ENCODE data around the gene TTL.

DNA sequence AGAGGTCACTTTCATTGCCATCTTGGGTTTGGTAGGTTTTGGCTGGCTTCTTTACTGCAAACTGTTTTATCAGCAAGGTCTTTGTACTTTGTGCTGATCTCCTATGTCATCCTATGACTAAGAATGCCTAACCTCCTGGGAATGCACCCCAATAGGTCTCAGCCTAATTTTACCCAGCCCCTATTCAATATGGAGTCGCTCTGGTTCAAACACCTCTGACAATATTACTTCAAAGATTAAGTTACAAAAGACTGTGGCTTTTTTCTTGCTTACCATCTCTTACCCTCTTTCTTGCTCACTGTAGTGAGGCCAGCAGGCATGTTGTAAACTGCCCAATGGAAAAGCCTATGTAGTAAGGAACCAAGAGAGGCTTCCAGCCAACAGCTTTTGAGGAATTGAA is 30.6 kb upstream of the TTL start:
- TF ChIP-seq POLR2A (IDR thresholded peaks at IDR 0.05): no peak
- TF ChIP-seq, protein P1, sequence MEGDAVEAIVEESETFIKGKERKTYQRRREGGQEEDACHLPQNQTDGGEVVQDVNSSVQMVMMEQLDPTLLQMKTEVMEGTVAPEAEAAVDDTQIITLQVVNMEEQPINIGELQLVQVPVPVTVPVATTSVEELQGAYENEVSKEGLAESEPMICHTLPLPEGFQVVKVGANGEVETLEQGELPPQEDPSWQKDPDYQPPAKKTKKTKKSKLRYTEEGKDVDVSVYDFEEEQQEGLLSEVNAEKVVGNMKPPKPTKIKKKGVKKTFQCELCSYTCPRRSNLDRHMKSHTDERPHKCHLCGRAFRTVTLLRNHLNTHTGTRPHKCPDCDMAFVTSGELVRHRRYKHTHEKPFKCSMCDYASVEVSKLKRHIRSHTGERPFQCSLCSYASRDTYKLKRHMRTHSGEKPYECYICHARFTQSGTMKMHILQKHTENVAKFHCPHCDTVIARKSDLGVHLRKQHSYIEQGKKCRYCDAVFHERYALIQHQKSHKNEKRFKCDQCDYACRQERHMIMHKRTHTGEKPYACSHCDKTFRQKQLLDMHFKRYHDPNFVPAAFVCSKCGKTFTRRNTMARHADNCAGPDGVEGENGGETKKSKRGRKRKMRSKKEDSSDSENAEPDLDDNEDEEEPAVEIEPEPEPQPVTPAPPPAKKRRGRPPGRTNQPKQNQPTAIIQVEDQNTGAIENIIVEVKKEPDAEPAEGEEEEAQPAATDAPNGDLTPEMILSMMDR (IDR thresholded peaks at IDR 0.05): no peak
